CD14-positive monocyte (primary cell): ENCODE data around the gene PTPRD. TPM values are rescaled to one million over a fixed set of nuclear protein-coding genes. Genes with fewer than 3 reads are reported as not detected.
A peak's percentile ranks its signal among the peaks of the same experiment; 100 is the strongest.
"Not testable (repeated sequence)": the region's sequence is repeated elsewhere in the genome, so short reads cannot be mapped to it uniquely, and the experiment has no call there.

Experiments
- DNase-seq, 3 donors: peaks; one replicate each; pipeline ENCODE4 v3.0.0-alpha.2; 2011 to 2022
- H2AFZ ChIP-seq: 2 replicates; pipeline ENCODE4 v1.6.0; 2012; ENCODE audit warnings: mild to moderate bottlenecking, low read depth, low read length, inconsistent platforms; ENCODE audit not compliant: insufficient read depth, poor library complexity, severe bottlenecking
- H3K27ac ChIP-seq, 2 donors: 1 replicate in 1 of 2; 2 replicates in 1 of 2; pipeline ENCODE4 v1.5.1; 2012 to 2013; ENCODE audit warnings: low read length in 2 of 2, control low read depth in 1 of 2, inconsistent platforms in 1 of 2, low read depth in 1 of 2, mild to moderate bottlenecking in 1 of 2
- H3K27me3 ChIP-seq, 2 donors: one replicate each; pipeline versions ENCODE4 v1.6.0 to v1.6.1; 2011 to 2013; ENCODE audit warnings: low read length in 2 of 2; ENCODE audit not compliant: control insufficient read depth in 2 of 2, insufficient read depth in 2 of 2
- H3K36me3 ChIP-seq, 2 donors: replicated peaks in 1 of 2; 1 replicate in 1 of 2; 2 replicates in 1 of 2; pipeline versions ENCODE4 v1.5.1 to v1.6.1; 2012 to 2013; ENCODE audit warnings: low read length in 2 of 2, control low read depth in 1 of 2, inconsistent platforms in 1 of 2, mild to moderate bottlenecking in 1 of 2; ENCODE audit not compliant: insufficient read depth in 2 of 2, control insufficient read depth in 1 of 2
- H3K4me1 ChIP-seq, 2 donors: 1 replicate in 1 of 2; 2 replicates in 1 of 2; pipeline versions ENCODE4 v1.5.1 to v1.6.1; 2012 to 2013; ENCODE audit warnings: low read length in 2 of 2, control low read depth in 1 of 2, inconsistent platforms in 1 of 2, mild to moderate bottlenecking in 1 of 2, moderate library complexity in 1 of 2; ENCODE audit not compliant: insufficient read depth in 2 of 2, control insufficient read depth in 1 of 2
- H3K4me2 ChIP-seq: replicated peaks from 2 replicates; pipeline ENCODE3; 2012; ENCODE audit warnings: low read length, moderate library complexity, mild to moderate bottlenecking; ENCODE audit not compliant: poor library complexity, severe bottlenecking; ENCODE audit errors: extremely low read depth
- H3K4me3 ChIP-seq, 3 experiments: fragments of 200-600 bp in 1 of 3; sonication (generic) in 1 of 3; replicated peaks in 1 of 3; 1 replicate in 2 of 3; 2 replicates in 1 of 3; pipeline ENCODE4 v1.5.1; 2011 to 2013; ENCODE audit warnings: low read length in 3 of 3, mild to moderate bottlenecking in 3 of 3, control low read depth in 2 of 3, low read depth in 2 of 3, inconsistent platforms in 1 of 3, moderate library complexity in 1 of 3
- H3K79me2 ChIP-seq: 2 replicates; pipeline ENCODE4 v1.6.0; 2012; ENCODE audit warnings: mild to moderate bottlenecking, control low read depth, inconsistent platforms, low read length, moderate library complexity; ENCODE audit not compliant: insufficient read depth
- H3K9ac ChIP-seq: 2 replicates; pipeline ENCODE4 v1.6.0; 2017; ENCODE audit warnings: low read length, mild to moderate bottlenecking; ENCODE audit not compliant: insufficient read depth, poor library complexity, severe bottlenecking
- H3K9me3 ChIP-seq, 2 donors: replicated peaks in 1 of 2; 1 replicate in 1 of 2; 2 replicates in 1 of 2; pipeline versions ENCODE4 v1.5.1 to v1.6.1; 2012 to 2013; ENCODE audit warnings: low read length in 2 of 2, control low read depth in 1 of 2; ENCODE audit not compliant: control insufficient read depth in 1 of 2, insufficient read depth in 1 of 2
- H4K20me1 ChIP-seq: 2 replicates; pipeline ENCODE4 v1.6.0; 2012; ENCODE audit warnings: mild to moderate bottlenecking, low read length, control low read depth, moderate library complexity; ENCODE audit not compliant: insufficient read depth
- H3K27ac Mint-ChIP-seq, 7 donors: one replicate each; pipeline ENCODE4 v1.8.0; 2020; ENCODE audit warnings: mild to moderate bottlenecking in 7 of 7, mixed read lengths in 7 of 7, moderate library complexity in 6 of 7, inconsistent platforms in 2 of 7
- H3K27me3 Mint-ChIP-seq, 3 donors: one replicate each; pipeline ENCODE4 v1.8.0; 2021 to 2022; ENCODE audit warnings: low read depth in 3 of 3, mild to moderate bottlenecking in 3 of 3, mixed read lengths in 3 of 3, moderate library complexity in 3 of 3, inconsistent platforms in 1 of 3
- H3K36me3 Mint-ChIP-seq, 2 donors: one replicate each; pipeline ENCODE4 v1.8.0; 2020; ENCODE audit warnings: mixed read lengths in 2 of 2, inconsistent platforms in 1 of 2, mild to moderate bottlenecking in 1 of 2
- H3K4me1 Mint-ChIP-seq: one replicate; pipeline ENCODE4 v1.8.0; 2020; ENCODE audit warnings: mild to moderate bottlenecking, mixed read lengths
- H3K4me3 Mint-ChIP-seq, 2 donors: one replicate each; pipeline ENCODE4 v1.8.0; 2020; ENCODE audit warnings: mild to moderate bottlenecking in 2 of 2, mixed read lengths in 2 of 2, moderate library complexity in 1 of 2
- H3K9me3 Mint-ChIP-seq, 7 donors: one replicate each; pipeline ENCODE4 v1.8.0; 2020 to 2022; ENCODE audit warnings: mixed read lengths in 7 of 7, mild to moderate bottlenecking in 6 of 7, moderate library complexity in 6 of 7, inconsistent platforms in 2 of 7
- WGBS: methylation state at CpG from one replicate; pipeline ENCODE4 v1.1.5; 2013; ENCODE audit warnings: missing lambda C conversion rate; ENCODE audit not compliant: insufficient coverage; 5-methylcytosine and 5-hydroxymethylcytosine counted together
- intact Hi-C, 2 donors: fragments of 100-400 bp; cut with micrococcal nuclease; formaldehyde crosslinking; loops; one replicate each; pipeline versions ENCODE4 v1.15.0 to v1.15.1; 2023
- polyA plus RNA-seq, 3 donors: library from polyadenylated mRNA; depleted of rRNA in 1 of 3; unstranded in 2 of 3; stranded (reverse) in 1 of 3; fragments of 300-500 nt in 2 of 3; fragments of >200 nt in 1 of 3; fragmentation: Illumina TruSeq in 2 of 3; gene quantifications; 1 replicate in 2 of 3; 2 replicates in 1 of 3; pipeline ENCODE4 v1.2.3, GENCODE V29; 2012 to 2021
- TF ChIP-seq, protein P1 (sequence below): fragments of 200-600 bp; IDR thresholded peaks from one replicate; pipeline ENCODE4 v1.8.0; 2022; ENCODE audit warnings: antibody characterized with exemption, mild to moderate bottlenecking

PTPRD gene
- polyA plus RNA-seq, 3 donors, result not detected

GRCh38 chr9:9942764-9943424 is 669.9 kb downstream of the PTPRD start:
- Histone ChIP-seq H3K27ac (no peak overlapping the region), H3K4me1 (no peaks in the 10 kb centered on the region), H3K79me2 (no peaks in the 10 kb centered on the region), H4K20me1 (no peaks in the 10 kb centered on the region), H3K4me2 (no peak overlapping the region), H2AFZ (no peak overlapping the region), H3K27me3 (no peaks in the 10 kb centered on the region), H3K4me3 (no peak overlapping the region), H3K9ac (no peak overlapping the region), H3K9me3 (no peaks in the 10 kb centered on the region), H3K36me3 (no peaks in the 10 kb centered on the region)
- no peak overlapping the region for H3K27ac Mint-ChIP-seq
- no peaks in the 10 kb centered on the region for H3K9me3 Mint-ChIP-seq
- H3K27me3 Mint-ChIP-seq, result peaks cover 0 to 2% (median 0%) of the 10 kb centered on the region in 3 donors
- H3K36me3 Mint-ChIP-seq, result no peaks in the 10 kb centered on the region
- H3K4me1 Mint-ChIP-seq, result no peaks in the 10 kb centered on the region
- intact Hi-C loops, result no loop called here
- 0% methylated on average over 1 of the region's 5 CpGs for WGBS
- TF ChIP-seq, protein P1, sequence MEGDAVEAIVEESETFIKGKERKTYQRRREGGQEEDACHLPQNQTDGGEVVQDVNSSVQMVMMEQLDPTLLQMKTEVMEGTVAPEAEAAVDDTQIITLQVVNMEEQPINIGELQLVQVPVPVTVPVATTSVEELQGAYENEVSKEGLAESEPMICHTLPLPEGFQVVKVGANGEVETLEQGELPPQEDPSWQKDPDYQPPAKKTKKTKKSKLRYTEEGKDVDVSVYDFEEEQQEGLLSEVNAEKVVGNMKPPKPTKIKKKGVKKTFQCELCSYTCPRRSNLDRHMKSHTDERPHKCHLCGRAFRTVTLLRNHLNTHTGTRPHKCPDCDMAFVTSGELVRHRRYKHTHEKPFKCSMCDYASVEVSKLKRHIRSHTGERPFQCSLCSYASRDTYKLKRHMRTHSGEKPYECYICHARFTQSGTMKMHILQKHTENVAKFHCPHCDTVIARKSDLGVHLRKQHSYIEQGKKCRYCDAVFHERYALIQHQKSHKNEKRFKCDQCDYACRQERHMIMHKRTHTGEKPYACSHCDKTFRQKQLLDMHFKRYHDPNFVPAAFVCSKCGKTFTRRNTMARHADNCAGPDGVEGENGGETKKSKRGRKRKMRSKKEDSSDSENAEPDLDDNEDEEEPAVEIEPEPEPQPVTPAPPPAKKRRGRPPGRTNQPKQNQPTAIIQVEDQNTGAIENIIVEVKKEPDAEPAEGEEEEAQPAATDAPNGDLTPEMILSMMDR, result peak; percentile 95
- DNase-seq, result peak; percentile 5 to 21 (median 20)
- H3K4me3 Mint-ChIP-seq, result no peak overlapping the region

- Histone ChIP-seq H3K79me2 (no peaks in the 10 kb centered on the region), H3K4me1 (no peaks in the 10 kb centered on the region), H3K4me2 (no peak overlapping the region), H3K4me3 (no peak overlapping the region), H3K27me3 (no peaks in the 10 kb centered on the region), H2AFZ (no peak overlapping the region), H3K9me3 (no peaks in the 10 kb centered on the region), H3K9ac (no peak overlapping the region), H3K27ac (no peak overlapping the region), H4K20me1 (no peaks in the 10 kb centered on the region), H3K36me3 (no peaks in the 10 kb centered on the region)
- Mint-ChIP-seq H3K27ac (no peak overlapping the region), H3K36me3 (no peaks in the 10 kb centered on the region), H3K9me3 (peaks cover 0 to 6% (median 1%) of the 10 kb centered on the region in 7 donors), H3K27me3 (peaks cover 0 to 2% (median 0%) of the 10 kb centered on the region in 3 donors), H3K4me1 (no peaks in the 10 kb centered on the region), H3K4me3 (no peak overlapping the region)
- intact Hi-C loops, result no loop called here
- DNase-seq, result no peak
- TF ChIP-seq, protein P1, result no peak
- 100% methylated on average over 4 of the region's 4 CpGs for WGBS
Observed at GRCh38 chr9:9938432-9938831, 674.4 kb downstream of the PTPRD start.

DNA sequence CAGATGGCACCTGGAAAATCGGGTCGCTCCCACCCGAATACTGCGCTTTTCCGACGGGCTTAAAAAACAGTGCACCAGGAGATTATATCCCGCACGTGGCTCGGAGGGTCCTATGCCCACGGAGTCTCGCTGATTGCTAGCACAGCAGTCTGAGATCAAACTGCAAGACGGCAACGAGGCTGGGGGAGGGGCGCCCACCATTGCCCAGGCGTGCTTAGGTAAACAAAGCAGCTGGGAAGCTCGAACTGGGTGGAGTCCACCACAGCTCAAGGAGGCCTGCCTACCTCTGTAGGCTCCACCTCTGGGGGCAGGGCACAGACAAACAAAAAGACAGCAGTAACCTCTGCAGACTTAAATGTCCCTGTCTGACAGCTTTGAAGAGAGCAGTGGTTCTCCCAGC is 681.3 kb downstream of the PTPRD start:
- 82% methylated on average over 2 of the region's 16 CpGs for WGBS
- H3K27ac Mint-ChIP-seq, H3K36me3 Mint-ChIP-seq, H3K4me1 Mint-ChIP-seq, H3K4me3 ChIP-seq, intact Hi-C loops, H2AFZ ChIP-seq, H3K79me2 ChIP-seq, H3K27ac ChIP-seq, H3K27me3 Mint-ChIP-seq, H3K4me1 ChIP-seq, DNase-seq, H4K20me1 ChIP-seq, H3K36me3 ChIP-seq, H3K4me3 Mint-ChIP-seq, H3K27me3 ChIP-seq, H3K9me3 ChIP-seq, H3K4me2 ChIP-seq, H3K9ac ChIP-seq, H3K9me3 Mint-ChIP-seq: not testable (repeated sequence)
